GM12874 (cell line): ENCODE results near the gene PLIN3.

ENCODE experiments used
- CTCF ChIP-seq: IDR thresholded peaks from 2 replicates; pipeline ENCODE4 v1.5.1; 2011; ENCODE audit warnings: low read depth, mild to moderate bottlenecking, control low read depth, low read length, moderate library complexity; ENCODE audit not compliant: insufficient read depth

The PLIN3 gene

GRCh38 chr19:4811328-4812131 lies 55.9 kb downstream of the PLIN3 start:
- TF ChIP-seq CTCF, result peak; percentile 99

- TF ChIP-seq CTCF, result no peak
Observed at GRCh38 chr19:4807188-4807587, 60.3 kb downstream of the PLIN3 start.

- no peak for TF ChIP-seq CTCF
Observed at GRCh38 chr19:4806384-4806783, 61.1 kb downstream of the PLIN3 start.

GRCh38 chr19:4803736-4804695 lies 63.5 kb downstream of the PLIN3 start:
- TF ChIP-seq CTCF, result peak; percentile 95

GRCh38 chr19:4802711-4803110 lies 64.8 kb downstream of the PLIN3 start:
- no peak for TF ChIP-seq CTCF

GRCh38 chr19:4801085-4801619 lies 66.3 kb downstream of the PLIN3 start:
- TF ChIP-seq CTCF, result no peak

- TF ChIP-seq CTCF, result no peak
Observed at GRCh38 chr19:4800591-4801081, 66.8 kb downstream of the PLIN3 start.
